Cardiac muscle cell (in vitro differentiated cells and primary cell): ENCODE measurements around the gene IMPDH1. TPM values are rescaled to one million over a fixed set of nuclear protein-coding genes. Genes with fewer than 3 reads are reported as not detected.

Experiments
- DNase-seq, 2 donors: peaks; one replicate each; pipeline versions ENCODE4 v3.0.0 to v3.0.0-alpha.2; 2010 to 2017; ENCODE audit warnings: low read depth in 1 of 2, low spot score in 1 of 2
- H3K27ac ChIP-seq: fragments of 200-600 bp; sonication (generic); 2 replicates; pipeline ENCODE4 v1.5.1; 2016
- H3K27me3 ChIP-seq: fragments of 200-600 bp; sonication (generic); 2 replicates; pipeline ENCODE4 v1.6.0; 2016; ENCODE audit warnings: control low read depth
- H3K36me3 ChIP-seq: fragments of 200-600 bp; sonication (generic); 2 replicates; pipeline ENCODE4 v1.5.1; 2016; ENCODE audit warnings: control low read depth
- H3K4me1 ChIP-seq: fragments of 200-600 bp; sonication (generic); 2 replicates; pipeline ENCODE4 v1.8.1; 2017; ENCODE audit warnings: low read depth, mild to moderate bottlenecking, mixed run types
- H3K4me3 ChIP-seq: fragments of 200-600 bp; sonication (generic); 2 replicates; pipeline ENCODE4 v1.5.1; 2016; ENCODE audit warnings: mild to moderate bottlenecking
- H3K9me3 ChIP-seq: fragments of 200-600 bp; sonication (generic); 2 replicates; pipeline ENCODE4 v1.5.1; 2017; ENCODE audit warnings: low read depth, mild to moderate bottlenecking, control low read depth
- polyA plus RNA-seq: library from polyadenylated mRNA; unstranded; fragments of >200 nt; fragmentation: Nextera tagmentation; extraction: Ambion mirVana; gene quantifications from 2 replicates; pipeline ENCODE4 v1.2.1, GENCODE V29; 2016
- total RNA-seq: library from RNA; depleted of rRNA; stranded (reverse); fragments of >200 nt; gene quantifications from 2 replicates; pipeline ENCODE4 v1.2.3, GENCODE V29; 2016
- TF ChIP-seq, protein P1 (sequence below): IDR thresholded peaks from 2 replicates; pipeline ENCODE4 v1.5.1; 2012; ENCODE audit warnings: low read depth, mild to moderate bottlenecking, low read length

The IMPDH1 gene
- total and polyA plus RNA-seq, 2 experiments from 2014 or later = 20.5 to 24.0 TPM

- H3K36me3 ChIP-seq = no peaks in the 10 kb centered on the region
- H3K4me1 ChIP-seq = no peaks in the 10 kb centered on the region
- no peak for DNase-seq
- H3K9me3 ChIP-seq = no peaks in the 10 kb centered on the region
- H3K27ac ChIP-seq = no peak overlapping the region
- TF ChIP-seq, protein P1, sequence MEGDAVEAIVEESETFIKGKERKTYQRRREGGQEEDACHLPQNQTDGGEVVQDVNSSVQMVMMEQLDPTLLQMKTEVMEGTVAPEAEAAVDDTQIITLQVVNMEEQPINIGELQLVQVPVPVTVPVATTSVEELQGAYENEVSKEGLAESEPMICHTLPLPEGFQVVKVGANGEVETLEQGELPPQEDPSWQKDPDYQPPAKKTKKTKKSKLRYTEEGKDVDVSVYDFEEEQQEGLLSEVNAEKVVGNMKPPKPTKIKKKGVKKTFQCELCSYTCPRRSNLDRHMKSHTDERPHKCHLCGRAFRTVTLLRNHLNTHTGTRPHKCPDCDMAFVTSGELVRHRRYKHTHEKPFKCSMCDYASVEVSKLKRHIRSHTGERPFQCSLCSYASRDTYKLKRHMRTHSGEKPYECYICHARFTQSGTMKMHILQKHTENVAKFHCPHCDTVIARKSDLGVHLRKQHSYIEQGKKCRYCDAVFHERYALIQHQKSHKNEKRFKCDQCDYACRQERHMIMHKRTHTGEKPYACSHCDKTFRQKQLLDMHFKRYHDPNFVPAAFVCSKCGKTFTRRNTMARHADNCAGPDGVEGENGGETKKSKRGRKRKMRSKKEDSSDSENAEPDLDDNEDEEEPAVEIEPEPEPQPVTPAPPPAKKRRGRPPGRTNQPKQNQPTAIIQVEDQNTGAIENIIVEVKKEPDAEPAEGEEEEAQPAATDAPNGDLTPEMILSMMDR = no peak
- no peaks in the 10 kb centered on the region for H3K27me3 ChIP-seq
- H3K4me3 ChIP-seq = no peak overlapping the region
Observed at GRCh38 chr7:128442356-128442755, 32.6 kb upstream of the IMPDH1 start.

DNA sequence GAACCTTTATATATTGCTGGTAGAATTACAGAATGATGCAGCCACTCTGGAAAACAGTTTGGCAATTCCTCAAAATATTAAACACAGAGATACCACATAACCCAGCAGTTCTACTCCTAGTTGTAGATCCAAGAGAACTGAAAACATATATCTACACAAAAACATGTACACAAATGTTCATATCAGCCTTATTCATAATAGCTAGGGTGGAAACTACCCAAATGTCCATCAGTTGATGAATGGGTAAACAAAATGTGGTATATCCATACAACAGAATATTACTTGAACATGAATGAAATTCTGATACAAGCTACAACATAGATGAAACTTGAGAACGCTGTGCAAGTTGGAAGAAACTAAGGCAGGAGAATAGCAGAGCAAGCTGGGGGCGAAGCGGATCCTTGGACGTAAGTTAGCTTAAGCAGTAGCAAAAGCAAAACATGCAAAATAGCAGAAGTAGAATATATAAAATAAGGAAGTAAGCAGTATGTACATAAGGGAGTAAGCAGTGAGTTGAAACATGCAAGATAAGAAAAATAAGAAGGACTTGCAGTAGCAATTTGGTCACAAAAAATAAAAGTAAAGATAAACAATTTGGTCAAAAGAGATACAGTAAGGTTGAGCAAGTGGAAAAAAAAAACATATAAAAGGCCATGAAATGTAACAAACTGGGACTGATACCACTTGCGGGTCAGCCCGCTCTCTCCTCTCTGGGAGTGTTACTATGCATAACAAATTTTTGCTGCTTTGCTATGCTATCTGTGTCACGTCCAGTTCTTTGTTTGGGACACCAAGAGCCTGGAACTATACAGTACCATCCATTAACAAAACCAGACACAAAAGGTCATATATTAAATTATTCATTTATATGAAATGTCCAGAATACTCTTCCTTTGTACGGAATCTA is 27.9 kb upstream of the IMPDH1 start:
- H3K27ac ChIP-seq = no peak overlapping the region
- no peaks in the 10 kb centered on the region for H3K27me3 ChIP-seq
- no peaks in the 10 kb centered on the region for H3K9me3 ChIP-seq
- TF ChIP-seq, protein P1 = no peak
- DNase-seq = no peak
- no peak overlapping the region for H3K4me3 ChIP-seq
- H3K4me1 ChIP-seq = no peaks in the 10 kb centered on the region
- H3K36me3 ChIP-seq = no peaks in the 10 kb centered on the region

GRCh38 chr7:128435327-128435686 is 25.5 kb upstream of the IMPDH1 start:
- Histone ChIP-seq H3K4me3 (no peak overlapping the region), H3K27me3 (no peaks in the 10 kb centered on the region), H3K4me1 (no peaks in the 10 kb centered on the region), H3K9me3 (no peaks in the 10 kb centered on the region), H3K36me3 (no peaks in the 10 kb centered on the region), H3K27ac (no peak overlapping the region)
- TF ChIP-seq, protein P1 = no peak
- no peak for DNase-seq

DNA sequence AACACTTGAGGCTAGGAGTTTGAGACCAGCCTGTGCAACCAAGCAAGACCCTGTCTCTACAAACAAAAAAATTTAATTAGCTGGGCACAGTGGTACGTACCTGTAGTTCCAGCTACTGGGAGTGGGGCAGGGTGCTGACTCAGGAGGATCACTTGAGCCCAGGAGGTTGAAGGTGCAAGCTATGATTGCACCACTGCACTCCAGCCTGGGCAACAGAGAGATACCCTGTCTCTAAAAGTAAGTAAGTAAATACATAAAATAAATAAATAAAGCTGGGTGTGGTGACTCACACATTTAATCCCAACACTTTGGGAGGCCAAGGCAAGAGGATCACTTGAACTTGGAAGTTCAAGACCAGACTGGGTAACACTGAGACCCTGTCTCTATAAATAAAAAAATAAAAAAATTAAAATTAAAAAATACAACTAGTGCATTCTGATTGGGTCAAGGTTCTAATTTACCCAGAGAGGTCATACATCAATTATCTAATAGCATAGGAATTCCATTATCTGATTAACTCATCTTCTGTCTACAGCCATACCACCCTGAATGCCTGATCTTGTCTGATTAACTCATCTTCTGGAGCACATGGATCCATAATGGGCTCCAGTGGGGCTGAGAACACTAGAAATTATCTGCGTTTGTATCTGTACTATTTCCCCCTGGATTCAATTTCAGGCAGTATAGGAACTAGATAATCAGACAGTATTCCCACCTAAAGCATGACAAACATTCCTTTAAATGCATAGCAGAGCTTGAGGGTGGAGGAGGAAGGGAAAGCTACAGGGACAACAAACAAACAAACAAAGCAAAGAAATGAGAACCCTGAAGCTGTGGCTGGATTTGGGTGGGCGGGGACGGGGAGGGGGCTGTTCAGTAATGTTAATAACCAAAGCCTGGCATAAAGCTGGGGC is 24.9 kb upstream of the IMPDH1 start:
- no peaks in the 10 kb centered on the region for H3K27me3 ChIP-seq
- H3K9me3 ChIP-seq = no peaks in the 10 kb centered on the region
- TF ChIP-seq, protein P1 = no peak
- H3K4me3 ChIP-seq = no peak overlapping the region
- H3K36me3 ChIP-seq = no peaks in the 10 kb centered on the region
- no peaks in the 10 kb centered on the region for H3K4me1 ChIP-seq
- DNase-seq = no peak
- no peak overlapping the region for H3K27ac ChIP-seq

DNA sequence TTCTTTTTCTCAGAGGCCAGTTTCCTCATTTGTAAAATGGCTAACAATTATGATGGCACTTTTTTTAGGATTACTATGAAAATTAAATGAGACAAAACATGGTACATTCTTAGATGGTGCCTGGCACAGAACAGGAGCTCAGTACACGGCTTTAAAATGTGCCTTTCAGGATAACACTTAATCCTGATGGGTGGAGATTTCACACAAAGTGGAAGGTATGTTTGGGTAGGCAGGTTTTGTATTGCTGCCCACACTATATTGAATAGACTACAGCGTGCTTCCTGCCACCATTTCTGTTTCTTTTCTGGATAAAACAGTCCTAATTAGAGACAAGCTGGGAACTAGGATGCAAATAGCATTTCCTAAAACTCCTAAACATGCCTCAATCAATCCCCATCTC is 22.0 kb upstream of the IMPDH1 start:
- TF ChIP-seq, protein P1 = no peak
- H3K27me3 ChIP-seq = no peaks in the 10 kb centered on the region
- no peaks in the 10 kb centered on the region for H3K9me3 ChIP-seq
- H3K4me1 ChIP-seq = no peaks in the 10 kb centered on the region
- no peak overlapping the region for H3K27ac ChIP-seq
- no peaks in the 10 kb centered on the region for H3K36me3 ChIP-seq
- no peak overlapping the region for H3K4me3 ChIP-seq
- no peak for DNase-seq
